Endothelial cell of umbilical vein (primary cell): ENCODE data around the gene TAPBP. TPM values are rescaled to one million over a fixed set of nuclear protein-coding genes. Genes with fewer than 3 reads are reported as not detected.

Experiments
- BruUV-seq: library from RNA; stranded (reverse); fragments of 400-500 nt; replicated peaks from 2 replicates; lab custom pipeline; 2021; lab: Mats Ljungman, UMichigan
- CTCF ChIA-PET: fragments of 300-600, 350-600 bp; sonication (Branson Sonifier 250); formaldehyde crosslinking; loops from one replicate; lab custom pipeline; 2021; ENCODE audit warnings: antibody characterized with exemption, inconsistent platforms; lab: Charles Lee
- POLR2A ChIA-PET: fragments of 300-600, 350-600 bp; sonication (Branson Sonifier 250); formaldehyde crosslinking; loops from one replicate; lab custom pipeline; 2021; ENCODE audit warnings: antibody characterized with exemption, inconsistent platforms; lab: Charles Lee
- DNase-seq: peaks from one replicate; pipeline ENCODE4 v3.0.0-alpha.2; 2011; ENCODE audit warnings: low read depth, low spot score
- FAIRE-seq: peaks from 2 replicates; lab custom pipeline; 2011; peaks lifted over from hg19 to GRCh38; lab: Jason Lieb, UNC
- H2AFZ ChIP-seq: 2 replicates; pipeline ENCODE4 v1.6.0; 2012; ENCODE audit warnings: low read depth, low read length, control low read depth, inconsistent platforms
- H3K27ac ChIP-seq: 2 replicates; pipeline ENCODE4 v1.5.1; 2011; ENCODE audit warnings: low read depth, mild to moderate bottlenecking, control low read depth, low read length, moderate library complexity; ENCODE audit not compliant: insufficient read depth
- H3K27me3 ChIP-seq, 2 experiments: 2 replicates each; pipeline versions ENCODE4 v1.6.0 to v1.6.1; 2011; ENCODE audit warnings: low read length in 2 of 2, mixed read lengths in 1 of 2; ENCODE audit not compliant: control insufficient read depth in 2 of 2, insufficient read depth in 2 of 2
- H3K36me3 ChIP-seq, 2 experiments: 2 replicates in 1 of 2; 3 replicates in 1 of 2; pipeline ENCODE4 v1.5.1; 2011; ENCODE audit warnings: low read length in 2 of 2, mild to moderate bottlenecking in 1 of 2, moderate library complexity in 1 of 2; ENCODE audit not compliant: control insufficient read depth in 2 of 2, insufficient read depth in 2 of 2; ENCODE audit errors: extremely low read depth in 1 of 2
- H3K4me1 ChIP-seq: 3 replicates; pipeline ENCODE4 v1.5.1; 2011; ENCODE audit warnings: mild to moderate bottlenecking, low read length; ENCODE audit not compliant: control insufficient read depth, insufficient read depth; ENCODE audit errors: extremely low read depth
- H3K4me2 ChIP-seq: 2 replicates; pipeline ENCODE4 v1.6.1; 2011; ENCODE audit warnings: low read length, control low read depth, mixed read lengths; ENCODE audit not compliant: insufficient read depth
- H3K4me3 ChIP-seq, 3 experiments: fragments of 200-600 bp in 1 of 3; sonication (generic), shearing (Covaris generic) in 1 of 3; replicated peaks in 1 of 3; 2 replicates each; pipeline ENCODE4 v1.5.1; 2011 to 2016; ENCODE audit warnings: control low read depth in 3 of 3, low read length in 3 of 3, mild to moderate bottlenecking in 2 of 3, inconsistent platforms in 1 of 3, low read depth in 1 of 3, moderate library complexity in 1 of 3; ENCODE audit not compliant: insufficient read depth in 1 of 3
- H3K79me2 ChIP-seq: 2 replicates; pipeline ENCODE4 v1.6.0; 2012; ENCODE audit warnings: low read length, inconsistent platforms; ENCODE audit not compliant: control insufficient read depth, insufficient read depth
- H3K9ac ChIP-seq: replicated peaks from 2 replicates; pipeline ENCODE3; 2011; ENCODE audit warnings: low read length, control low read depth; ENCODE audit not compliant: insufficient read depth; ENCODE audit errors: extremely low read depth
- H3K9me1 ChIP-seq: replicated peaks from 3 replicates; pipeline ENCODE4 v1.6.0; 2011; ENCODE audit warnings: mild to moderate bottlenecking, low read length; ENCODE audit not compliant: control insufficient read depth, insufficient read depth; ENCODE audit errors: extremely low read depth
- H3K9me3 ChIP-seq: replicated peaks from 2 replicates; pipeline ENCODE4 v1.5.1; 2012; ENCODE audit warnings: low read length, inconsistent platforms; ENCODE audit not compliant: control insufficient read depth, insufficient read depth
- H4K20me1 ChIP-seq: replicated peaks from 2 replicates; pipeline ENCODE3; 2011; ENCODE audit warnings: mild to moderate bottlenecking, low read length; ENCODE audit not compliant: control insufficient read depth, insufficient read depth; ENCODE audit errors: extremely low read depth
- EZH2 ChIP-seq: IDR thresholded peaks from 2 replicates; pipeline ENCODE4 v1.6.1; 2012; ENCODE audit warnings: borderline replicate concordance, low read depth, mild to moderate bottlenecking, moderate library complexity, low read length, inconsistent platforms; ENCODE audit not compliant: severe bottlenecking
- FOS ChIP-seq: IDR thresholded peaks from 2 replicates; pipeline ENCODE4 v1.6.1; 2011; ENCODE audit warnings: mild to moderate bottlenecking, low read length, moderate library complexity, borderline replicate concordance; ENCODE audit not compliant: insufficient read depth
- MYC ChIP-seq: IDR thresholded peaks from one replicate; pipeline ENCODE4 v1.6.1; 2011; ENCODE audit warnings: mild to moderate bottlenecking, low read depth, low read length
- POLR2A ChIP-seq: IDR thresholded peaks from 2 replicates; pipeline ENCODE4 v1.6.1; 2012; ENCODE audit warnings: low read depth, mild to moderate bottlenecking, control low read depth, low read length
- POLR2AphosphoS5 ChIP-seq: IDR thresholded peaks from 2 replicates; pipeline ENCODE4 v1.6.1; 2012; ENCODE audit warnings: low read depth, mild to moderate bottlenecking, control low read depth, low read length, moderate library complexity; ENCODE audit not compliant: insufficient read depth
- dilution Hi-C: fragments of 300-500 bp; cut with MboI; formaldehyde crosslinking; loops from one replicate; pipeline ENCODE4 v1.15.0; 2019; ENCODE audit warnings: low sequenced_read_pairs; ENCODE audit not compliant: extremely low pct_ligation_motif_present
- intact Hi-C: fragments of 100-400 bp; cut with micrococcal nuclease; formaldehyde crosslinking; loops from one replicate; pipeline ENCODE4 v1.10.0; 2022
- polyA plus RNA-seq, 4 experiments: library from polyadenylated mRNA; depleted of rRNA in 3 of 4; stranded (reverse) in 3 of 4; unstranded in 1 of 4; fragments of >200 nt; gene quantifications; 2 replicates each; pipeline versions ENCODE4 v1.2.1 to v1.2.3, GENCODE V29; 2011 to 2012; ENCODE audit warnings: missing spikeins in 1 of 4
- total RNA-seq: library from RNA; stranded (reverse); gene quantifications from 2 replicates; pipeline ENCODE4 v1.2.3, GENCODE V29; 2021
- TF ChIP-seq, protein P1 (sequence below), 2 donors: IDR thresholded peaks; 1 replicate in 1 of 2; 2 replicates in 1 of 2; pipeline ENCODE4 v1.5.1; 2011; ENCODE audit warnings: low read length in 2 of 2, mild to moderate bottlenecking in 2 of 2, moderate library complexity in 2 of 2, control low read depth in 1 of 2, inconsistent platforms in 1 of 2, low read depth in 1 of 2; ENCODE audit not compliant: insufficient read depth in 1 of 2; ENCODE audit errors: extremely low read depth in 1 of 2
- TF ChIP-seq, protein P2 (sequence below): IDR thresholded peaks from 2 replicates; pipeline ENCODE4 v1.6.1; 2011; ENCODE audit not compliant: insufficient read depth, insufficient read length

TAPBP gene
- total and polyA plus RNA-seq, 2 donors (not counting 3 experiments of a cell fraction or from before 2014, with no cell fraction given), result 69.6 to 98.0 TPM

DNA sequence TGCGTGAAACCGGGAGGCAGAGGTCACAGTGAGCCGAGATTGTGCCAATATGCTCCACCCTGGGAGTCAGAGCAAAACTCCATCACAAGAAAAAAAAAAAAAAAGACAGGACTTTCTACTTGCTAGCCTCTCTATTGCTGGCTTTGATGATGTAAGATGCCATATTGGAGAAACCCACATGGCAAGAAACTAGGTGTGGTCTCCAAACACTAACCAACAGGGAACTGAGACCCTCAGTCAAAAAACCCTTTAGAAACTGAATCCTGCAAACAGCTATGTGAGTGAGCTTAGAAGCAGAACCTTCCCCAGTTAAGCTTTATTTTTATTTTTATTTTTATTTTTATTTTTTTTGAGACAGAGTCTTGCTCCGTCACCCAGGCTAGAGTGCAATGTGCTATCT lies 22.0 kb upstream of the TAPBP start:
- no peak overlapping the region for H2AFZ ChIP-seq
- no peaks in the 10 kb centered on the region for H3K9me3 ChIP-seq
- H3K4me1 ChIP-seq, result no peaks in the 10 kb centered on the region
- H3K27me3 ChIP-seq, result no peaks in the 10 kb centered on the region
- no peak overlapping the region for H3K9ac ChIP-seq
- no peak for TF ChIP-seq POLR2A
- TF ChIP-seq POLR2AphosphoS5, result no peak
- TF ChIP-seq FOS, result no peak
- TF ChIP-seq, protein P1, sequence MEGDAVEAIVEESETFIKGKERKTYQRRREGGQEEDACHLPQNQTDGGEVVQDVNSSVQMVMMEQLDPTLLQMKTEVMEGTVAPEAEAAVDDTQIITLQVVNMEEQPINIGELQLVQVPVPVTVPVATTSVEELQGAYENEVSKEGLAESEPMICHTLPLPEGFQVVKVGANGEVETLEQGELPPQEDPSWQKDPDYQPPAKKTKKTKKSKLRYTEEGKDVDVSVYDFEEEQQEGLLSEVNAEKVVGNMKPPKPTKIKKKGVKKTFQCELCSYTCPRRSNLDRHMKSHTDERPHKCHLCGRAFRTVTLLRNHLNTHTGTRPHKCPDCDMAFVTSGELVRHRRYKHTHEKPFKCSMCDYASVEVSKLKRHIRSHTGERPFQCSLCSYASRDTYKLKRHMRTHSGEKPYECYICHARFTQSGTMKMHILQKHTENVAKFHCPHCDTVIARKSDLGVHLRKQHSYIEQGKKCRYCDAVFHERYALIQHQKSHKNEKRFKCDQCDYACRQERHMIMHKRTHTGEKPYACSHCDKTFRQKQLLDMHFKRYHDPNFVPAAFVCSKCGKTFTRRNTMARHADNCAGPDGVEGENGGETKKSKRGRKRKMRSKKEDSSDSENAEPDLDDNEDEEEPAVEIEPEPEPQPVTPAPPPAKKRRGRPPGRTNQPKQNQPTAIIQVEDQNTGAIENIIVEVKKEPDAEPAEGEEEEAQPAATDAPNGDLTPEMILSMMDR (IDR thresholded peaks at IDR 0.05; ENCODE audit: extremely low read depth in 1 of 2, insufficient read depth in 1 of 2, low read depth in 1 of 2, low read length in 2 of 2), result no peak
- TF ChIP-seq, protein P2, sequence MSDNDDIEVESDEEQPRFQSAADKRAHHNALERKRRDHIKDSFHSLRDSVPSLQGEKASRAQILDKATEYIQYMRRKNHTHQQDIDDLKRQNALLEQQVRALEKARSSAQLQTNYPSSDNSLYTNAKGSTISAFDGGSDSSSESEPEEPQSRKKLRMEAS, result no peak
- TF ChIP-seq MYC, result no peak
- no peak for TF ChIP-seq EZH2
- H3K4me2 ChIP-seq, result no peak overlapping the region
- H3K36me3 ChIP-seq, result no peaks in the 10 kb centered on the region
- no peak overlapping the region for H3K4me3 ChIP-seq
- FAIRE-seq (no peak), DNase-seq (no peak)
- intact Hi-C loops (no loop called here), dilution Hi-C loops (no loop called here)
- BruUV-seq, result no TSS peak
- H3K27ac ChIP-seq, result no peak overlapping the region
- H4K20me1 ChIP-seq, result no peaks in the 10 kb centered on the region
- ChIA-PET CTCF (interaction anchor here (0.7 to 1.9 kb wide), 3 partner anchors 9 to 90 kb away, joined by 3 to 11 read pairs (median 3); no protein-coding TSS in a partner anchor), POLR2A (no interaction called here)
- H3K9me1 ChIP-seq, result no peaks in the 10 kb centered on the region
- no peaks in the 10 kb centered on the region for H3K79me2 ChIP-seq
